ENCODE results near the gene INSYN2B.

GRCh38 chr5:169992789-169993484 is 12.6 kb upstream of the INSYN2B start:
- TF ChIP-seq POLR2A (IDR thresholded peaks at IDR 0.05) (no peak), POLR2AphosphoS5 (IDR thresholded peaks at IDR 0.05; ENCODE audit: insufficient read depth in 1 of 2, low read depth in 1 of 2) (no peak), CTCF (IDR thresholded peaks at IDR 0.05) (no peak)
